WTC11 (cell line): ENCODE data around the gene C1GALT1C1L.

Source experiments
- CBFB ChIP-seq: sonication (generic); formaldehyde crosslinking; IDR thresholded peaks from 2 replicates; pipeline ENCODE4 v1.8.1; 2022; ENCODE audit warnings: mild to moderate bottlenecking, low read depth, missing genetic modification reagents
- CTCF ChIP-seq: fragments of 200-600 bp; IDR thresholded peaks from 2 replicates; pipeline ENCODE4 v1.8.0; 2022; ENCODE audit warnings: antibody characterized with exemption
- ELF4 ChIP-seq: sonication (generic); formaldehyde crosslinking; IDR thresholded peaks from 2 replicates; pipeline ENCODE4 v1.8.1; 2022; ENCODE audit warnings: low read depth, mild to moderate bottlenecking, moderate library complexity, missing genetic modification reagents

- no peak for TF ChIP-seq CTCF
- TF ChIP-seq CBFB, result no peak
- no peak for TF ChIP-seq ELF4 (CRISPR knock-in tag)
These were observed 16.3 kb upstream of the C1GALT1C1L start for GRCh38 chr2:43692428-43692994.
